DOHH2 (cell line): ENCODE data around the gene TANC1.

ENCODE experiments used
- H3F3A ChIP-seq: fragments of 200-600 bp; sonication (generic), shearing (Covaris generic); 2 replicates; pipeline ENCODE4 v1.6.0; 2016; ENCODE audit warnings: antibody characterized with exemption, mild to moderate bottlenecking; ENCODE audit not compliant: control insufficient read depth, insufficient read depth
- H3K27ac ChIP-seq: fragments of 200-600 bp; sonication (generic); 2 replicates; pipeline ENCODE4 v1.5.1; 2014; ENCODE audit warnings: low read depth, mild to moderate bottlenecking, low read length, moderate library complexity
- H3K27me3 ChIP-seq: fragments of 200-600 bp; sonication (generic); 2 replicates; pipeline ENCODE4 v1.6.1; 2014; ENCODE audit warnings: mild to moderate bottlenecking, low read length, mixed read lengths; ENCODE audit not compliant: control insufficient read depth
- H3K36me3 ChIP-seq: fragments of 200-600 bp; sonication (generic); 2 replicates; pipeline ENCODE4 v1.6.1; 2014; ENCODE audit warnings: mild to moderate bottlenecking, low read length, moderate library complexity, mixed read lengths; ENCODE audit not compliant: control insufficient read depth
- H3K4me1 ChIP-seq: fragments of 200-600 bp; sonication (generic); 2 replicates; pipeline ENCODE4 v1.6.1; 2014; ENCODE audit warnings: mild to moderate bottlenecking, low read length, mixed read lengths; ENCODE audit not compliant: control insufficient read depth
- H3K4me2 ChIP-seq: fragments of 200-600 bp; sonication (generic); 2 replicates; pipeline ENCODE4 v1.6.0; 2014; ENCODE audit warnings: mild to moderate bottlenecking, low read length, moderate library complexity
- H3K4me3 ChIP-seq: fragments of 200-600 bp; sonication (generic); 2 replicates; pipeline ENCODE4 v1.5.1; 2014; ENCODE audit warnings: mild to moderate bottlenecking, low read length, mixed read lengths
- H3K79me2 ChIP-seq: fragments of 200-600 bp; sonication (generic); 2 replicates; pipeline ENCODE4 v1.6.1; 2014; ENCODE audit warnings: mild to moderate bottlenecking, low read length, mixed read lengths; ENCODE audit not compliant: control insufficient read depth
- H3K9me2 ChIP-seq: fragments of 200-600 bp; sonication (generic); replicated peaks from 2 replicates; pipeline ENCODE4 v1.6.1; 2014; ENCODE audit warnings: mild to moderate bottlenecking, low read length, mixed read lengths; ENCODE audit not compliant: control insufficient read depth
- H3K9me3 ChIP-seq: fragments of 200-600 bp; sonication (generic); 2 replicates; pipeline ENCODE4 v1.6.1; 2014; ENCODE audit warnings: antibody characterized with exemption, low read length, mixed read lengths; ENCODE audit not compliant: control insufficient read depth, insufficient read depth
- H4K20me1 ChIP-seq: fragments of 200-600 bp; sonication (generic); 2 replicates; pipeline ENCODE4 v1.6.0; 2014; ENCODE audit warnings: low read depth, mild to moderate bottlenecking, antibody characterized with exemption, low read length, moderate library complexity; ENCODE audit not compliant: control insufficient read depth, insufficient read depth
- EZH2phosphoT487 ChIP-seq: fragments of 200-600 bp; sonication (generic); IDR thresholded peaks from 2 replicates; pipeline ENCODE4 v1.6.1; 2017; ENCODE audit warnings: borderline replicate concordance, mild to moderate bottlenecking, antibody characterized with exemption, low read length, moderate library complexity, mixed read lengths
- TF ChIP-seq, protein P1 (sequence below): fragments of 200-600 bp; sonication (generic); IDR thresholded peaks from one replicate; pipeline ENCODE4 v1.5.1; 2014; ENCODE audit warnings: antibody characterized with exemption, mild to moderate bottlenecking, low read depth, low read length; ENCODE audit not compliant: poor library complexity, severe bottlenecking

Gene TANC1

DNA sequence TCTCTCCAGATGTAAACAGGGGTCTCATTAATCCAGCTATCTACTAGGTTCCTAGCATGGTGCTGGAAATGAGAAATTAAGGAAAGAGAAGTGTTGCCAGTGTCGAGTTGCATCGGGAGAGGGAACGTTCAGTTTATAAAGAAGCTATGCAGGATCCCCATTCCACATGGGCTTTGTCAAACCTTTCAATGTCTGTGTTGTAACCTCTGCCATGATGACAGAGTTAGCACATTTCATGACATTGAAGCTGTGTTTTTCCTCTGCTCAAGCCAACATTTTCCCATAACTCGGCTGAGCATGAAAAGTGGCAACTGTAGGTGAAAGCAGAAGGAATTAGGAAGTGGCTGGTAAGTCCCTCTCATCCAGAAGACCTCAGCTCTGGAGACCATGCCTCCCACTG, 184.6 kb downstream of the TANC1 start:
- Histone ChIP-seq H3K79me2 (no peaks in the 10 kb centered on the region), H3K36me3 (no peaks in the 10 kb centered on the region), H3K27me3 (peaks cover 18% of the 10 kb centered on the region; the same call in 1 of the 2 replicates), H3K4me3 (no peak overlapping the region), H3K4me2 (no peak overlapping the region), H3K27ac (no peak overlapping the region), H3K4me1 (no peaks in the 10 kb centered on the region), H4K20me1 (no peaks in the 10 kb centered on the region), H3K9me3 (no peaks in the 10 kb centered on the region), H3F3A (no peaks in the 10 kb centered on the region), H3K9me2 (no peaks in the 10 kb centered on the region)
- TF ChIP-seq, protein P1, sequence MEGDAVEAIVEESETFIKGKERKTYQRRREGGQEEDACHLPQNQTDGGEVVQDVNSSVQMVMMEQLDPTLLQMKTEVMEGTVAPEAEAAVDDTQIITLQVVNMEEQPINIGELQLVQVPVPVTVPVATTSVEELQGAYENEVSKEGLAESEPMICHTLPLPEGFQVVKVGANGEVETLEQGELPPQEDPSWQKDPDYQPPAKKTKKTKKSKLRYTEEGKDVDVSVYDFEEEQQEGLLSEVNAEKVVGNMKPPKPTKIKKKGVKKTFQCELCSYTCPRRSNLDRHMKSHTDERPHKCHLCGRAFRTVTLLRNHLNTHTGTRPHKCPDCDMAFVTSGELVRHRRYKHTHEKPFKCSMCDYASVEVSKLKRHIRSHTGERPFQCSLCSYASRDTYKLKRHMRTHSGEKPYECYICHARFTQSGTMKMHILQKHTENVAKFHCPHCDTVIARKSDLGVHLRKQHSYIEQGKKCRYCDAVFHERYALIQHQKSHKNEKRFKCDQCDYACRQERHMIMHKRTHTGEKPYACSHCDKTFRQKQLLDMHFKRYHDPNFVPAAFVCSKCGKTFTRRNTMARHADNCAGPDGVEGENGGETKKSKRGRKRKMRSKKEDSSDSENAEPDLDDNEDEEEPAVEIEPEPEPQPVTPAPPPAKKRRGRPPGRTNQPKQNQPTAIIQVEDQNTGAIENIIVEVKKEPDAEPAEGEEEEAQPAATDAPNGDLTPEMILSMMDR = no peak
- no peak for TF ChIP-seq EZH2phosphoT487

DNA sequence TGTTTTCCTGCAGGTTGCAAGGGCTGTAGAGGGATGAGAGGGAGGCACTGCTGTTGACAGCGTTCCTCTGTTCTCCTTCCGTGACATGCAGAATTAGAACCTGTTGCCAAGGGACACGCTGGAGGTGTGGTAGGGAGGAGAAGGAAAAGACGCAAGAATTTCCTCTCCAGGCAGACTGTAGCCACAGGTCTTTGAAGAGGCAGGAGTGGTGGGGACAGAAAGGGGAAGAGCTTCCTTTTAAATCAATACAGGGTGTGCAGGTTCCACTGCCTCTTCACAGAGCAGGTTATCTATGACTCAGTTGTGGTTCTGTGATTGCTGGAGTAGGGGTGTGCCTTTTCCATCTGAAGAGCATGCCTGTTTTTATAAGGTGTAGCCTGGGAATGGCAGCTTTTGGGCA, 185.0 kb downstream of the TANC1 start:
- Histone ChIP-seq H3K4me1 (no peaks in the 10 kb centered on the region), H3K9me2 (no peaks in the 10 kb centered on the region), H3K4me3 (no peak overlapping the region), H3K9me3 (no peaks in the 10 kb centered on the region), H3K4me2 (no peak overlapping the region), H4K20me1 (no peaks in the 10 kb centered on the region), H3K27me3 (peaks cover 15% of the 10 kb centered on the region; the same call in 1 of the 2 replicates), H3K36me3 (no peaks in the 10 kb centered on the region), H3K27ac (no peak overlapping the region), H3K79me2 (no peaks in the 10 kb centered on the region), H3F3A (no peaks in the 10 kb centered on the region)
- TF ChIP-seq, protein P1 = no peak
- TF ChIP-seq EZH2phosphoT487 = no peak

- Histone ChIP-seq H3K27ac (no peak overlapping the region), H3K4me2 (no peak overlapping the region), H3K4me1 (no peaks in the 10 kb centered on the region)
Observed at GRCh38 chr2:159153951-159154350, 185.5 kb downstream of the TANC1 start.

More at GRCh38 chr2:159153951-159154350, 185.5 kb downstream of the TANC1 start:
- Histone ChIP-seq H3K4me3 (no peak overlapping the region), H3K27me3 (peaks cover 10% of the 10 kb centered on the region; the same call in 1 of the 2 replicates), H3F3A (no peaks in the 10 kb centered on the region), H3K36me3 (no peaks in the 10 kb centered on the region), H3K79me2 (no peaks in the 10 kb centered on the region), H3K9me3 (no peaks in the 10 kb centered on the region), H3K9me2 (no peaks in the 10 kb centered on the region), H4K20me1 (no peaks in the 10 kb centered on the region)
- no peak for TF ChIP-seq EZH2phosphoT487
- TF ChIP-seq, protein P1 = no peak
